Measurements from ENCODE around the gene RREB1.

Gene RREB1

DNA sequence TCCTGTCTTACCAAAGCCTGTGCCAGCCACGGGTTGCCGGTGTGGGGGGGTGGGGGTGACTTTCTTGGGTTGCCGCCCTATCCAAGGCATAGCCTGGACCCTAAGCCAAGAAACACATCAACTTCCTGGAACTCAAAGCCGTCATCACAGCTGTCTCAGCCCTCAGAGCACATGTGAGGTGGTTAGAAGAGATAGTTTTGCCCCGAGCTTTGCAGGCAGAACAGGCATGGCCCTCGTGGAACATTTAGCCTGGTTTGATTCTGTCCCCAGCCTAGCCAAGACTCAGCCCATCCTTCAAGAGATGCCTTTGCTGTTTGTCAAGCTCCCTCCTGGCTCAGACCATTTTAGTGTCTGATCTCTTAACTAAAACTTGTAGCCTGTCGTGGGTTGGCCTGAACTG, 64.9 kb downstream of the RREB1 start:
- POLR2A ChIA-PET, result interaction anchor here (0.7 to 1.0 kb wide), 2 partner anchors 45 to 94 kb away, joined by 3 to 5 read pairs; no protein-coding TSS in a partner anchor
- H3K4me3 ChIP-seq (ENCODE audit: low read depth, low read length), result no peak overlapping the region
- CTCF ChIA-PET, result interaction anchor here (1.3 to 1.7 kb wide), 2 partner anchors 29 to 71 kb away, joined by 3 to 5 read pairs; no protein-coding TSS in a partner anchor
- no peak for TF ChIP-seq CTCF (IDR thresholded peaks at IDR 0.05; ENCODE audit: insufficient read depth, low read length, missing control alignments)
- peak; percentile 37 for DNase-seq (ENCODE audit: low read depth, low spot score)

GRCh38 chr6:7173843-7174503, 66.2 kb downstream of the RREB1 start:
- no peak for TF ChIP-seq CTCF (IDR thresholded peaks at IDR 0.05; ENCODE audit: insufficient read depth, low read length, missing control alignments)
- no peak overlapping the region for H3K4me3 ChIP-seq (ENCODE audit: low read depth, low read length)
- no peak for DNase-seq (ENCODE audit: low read depth, low spot score)
- POLR2A ChIA-PET, result interaction anchor here (1.2 kb wide), 1 partner anchor 17 kb away, joined by 3 read pairs; no protein-coding TSS in a partner anchor
- CTCF ChIA-PET, result interaction anchor here (1.2 kb wide), 1 partner anchor 20 kb away, joined by 3 read pairs; no protein-coding TSS in a partner anchor

- no peak for TF ChIP-seq CTCF (IDR thresholded peaks at IDR 0.05; ENCODE audit: insufficient read depth, low read length, missing control alignments)
- no peak for DNase-seq (ENCODE audit: low read depth, low spot score)
- ChIA-PET POLR2A (interaction anchor here (1.2 kb wide), 1 partner anchor 19 kb away, joined by 3 read pairs; no protein-coding TSS in a partner anchor), CTCF (interaction anchor here (1.0 to 1.2 kb wide), 3 partner anchors 11 to 23 kb away, joined by 3 read pairs; no protein-coding TSS in a partner anchor)
- no peak overlapping the region for H3K4me3 ChIP-seq (ENCODE audit: low read depth, low read length)
Observed at GRCh38 chr6:7175462-7175861, 67.7 kb downstream of the RREB1 start.

- no peak for TF ChIP-seq CTCF (IDR thresholded peaks at IDR 0.05; ENCODE audit: insufficient read depth, low read length, missing control alignments)
- no peak for DNase-seq (ENCODE audit: low read depth, low spot score)
- no peak overlapping the region for H3K4me3 ChIP-seq (ENCODE audit: low read depth, low read length)
- CTCF ChIA-PET, result interaction anchor here (1.0 kb wide), 1 partner anchor 24 kb away, joined by 3 read pairs; no protein-coding TSS in a partner anchor
- POLR2A ChIA-PET, result no interaction called here
Observed at GRCh38 chr6:7176208-7176607, 68.4 kb downstream of the RREB1 start.

GRCh38 chr6:7178280-7178679, 70.5 kb downstream of the RREB1 start:
- no peak for DNase-seq (ENCODE audit: low read depth, low spot score)
- no peak for TF ChIP-seq CTCF (IDR thresholded peaks at IDR 0.05; ENCODE audit: insufficient read depth, low read length, missing control alignments)
- H3K4me3 ChIP-seq (ENCODE audit: low read depth, low read length), result no peak overlapping the region
- POLR2A ChIA-PET, result no interaction called here
- CTCF ChIA-PET, result no interaction called here

- CTCF ChIA-PET, result interaction anchor here (1.6 kb wide), 1 partner anchor 11 kb away, joined by 4 read pairs; no protein-coding TSS in a partner anchor
- TF ChIP-seq CTCF (IDR thresholded peaks at IDR 0.05; ENCODE audit: insufficient read depth, low read length, missing control alignments), result no peak
- H3K4me3 ChIP-seq (ENCODE audit: low read depth, low read length), result no peak overlapping the region
- no peak for DNase-seq (ENCODE audit: low read depth, low spot score)
- POLR2A ChIA-PET, result no interaction called here
Observed at GRCh38 chr6:7180751-7181150, 73.0 kb downstream of the RREB1 start.

All from AG04449 (cell line).